Ovary (tissue), 9 donors: Measurements from ENCODE around the gene RAB11FIP2. TPM values are rescaled to one million over a fixed set of nuclear protein-coding genes. Genes with fewer than 3 reads are reported as not detected.
A peak's percentile ranks its signal among the peaks of the same experiment; 100 is the strongest.

Source experiments
- DNase-seq, 5 donors: peaks; one replicate each; pipeline ENCODE4 v3.0.0-alpha.2; 2019 to 2020
- H3K27ac ChIP-seq, 2 donors: fragments of 200-600 bp; one replicate each; pipeline versions ENCODE4 v1.5.1 to v1.8.0; 2019 to 2022
- H3K27me3 ChIP-seq: fragments of 200-600 bp; one replicate; pipeline ENCODE4 v1.8.0; 2022
- H3K36me3 ChIP-seq: fragments of 200-600 bp; sonication (generic); one replicate; pipeline ENCODE4 v1.5.1; 2019
- H3K4me1 ChIP-seq: one replicate; pipeline ENCODE4 v1.8.1; 2013; ENCODE audit warnings: mild to moderate bottlenecking, moderate library complexity; ENCODE audit not compliant: insufficient read depth
- H3K4me3 ChIP-seq: fragments of 200-600 bp; sonication (generic); one replicate; pipeline ENCODE4 v1.5.1; 2017
- H3K9me3 ChIP-seq, 2 donors: fragments of 200-600 bp in 1 of 2; sonication (generic) in 1 of 2; one replicate each; pipeline versions ENCODE4 v1.5.1 to v1.8.1; 2013 to 2019; ENCODE audit warnings: mild to moderate bottlenecking in 1 of 2, moderate library complexity in 1 of 2
- EP300 ChIP-seq: sonication (generic); formaldehyde crosslinking; IDR thresholded peaks from one replicate; pipeline ENCODE4 v1.6.1; 2017; ENCODE audit warnings: antibody characterized with exemption
- POLR2A ChIP-seq: fragments of 450-650 bp; IDR thresholded peaks from one replicate; pipeline ENCODE4 v1.6.1; 2017; ENCODE audit warnings: antibody characterized with exemption, mild to moderate bottlenecking, moderate library complexity
- WGBS, 3 donors: extraction: QIAGEN DNeasy Blood & Tissue Kit in 1 of 3; methylation state at CpG; one replicate each; pipeline versions ENCODE4 v1.1.5 to v1.1.7; 2013 to 2017; 5-methylcytosine and 5-hydroxymethylcytosine counted together
- intact Hi-C, 4 donors: fragments of 100-400 bp; cut with DNase I; formaldehyde crosslinking; loops; one replicate each; pipeline versions ENCODE4 v1.11.0 to v1.15.1; 2022 to 2023
- polyA plus RNA-seq, 2 donors: library from polyadenylated mRNA; stranded (reverse); fragments of 200-250 nt in 1 of 2; fragments of 350-450 nt in 1 of 2; fragmentation: Illumina TruSeq in 1 of 2; extraction: RNeasy Lipid Tissue Mini Kit (QIAGEN cat#74804) in 1 of 2; gene quantifications; one replicate each; pipeline ENCODE4 v1.2.3, GENCODE V29; 2013 to 2014
- total RNA-seq, 7 donors: library from RNA; depleted of rRNA in 2 of 7; stranded (reverse); fragments of >200 nt in 2 of 7; fragmentation: NEBNext Ultra II Directional in 3 of 7; extraction: Animal tissue kit (Norgen Biotek cat#: 25700) in 3 of 7; gene quantifications; one replicate each; pipeline versions ENCODE4 v1.1.0 to v1.2.4, GENCODE V29; 2016 to 2023
- TF ChIP-seq, protein P1 (sequence below), 3 donors: fragments of 450-650 bp in 2 of 3; fragments of 200-600 bp in 1 of 3; IDR thresholded peaks; one replicate each; pipeline versions ENCODE4 v1.5.1 to v1.8.0; 2016 to 2022; ENCODE audit warnings: antibody characterized with exemption in 3 of 3, mild to moderate bottlenecking in 1 of 3
- donor health status: DM: no; HTN: no; CAD: no; lungs with moderate emphysema.
- donor health status: DM: no; HTN: no; CAD: no.
- donor health status: Bipolar disorder and iron deficiency.
- donor health status: DM: yes; HTN: yes; CAD: no.
- donor health status: DM: no; HTN: no; CAD: no.
- donor health status: DM: yes; HTN: yes; CAD: no.

The RAB11FIP2 gene
- total and polyA plus RNA-seq, 9 donors: 6.9 to 47.8 (median 26.2) TPM

DNA sequence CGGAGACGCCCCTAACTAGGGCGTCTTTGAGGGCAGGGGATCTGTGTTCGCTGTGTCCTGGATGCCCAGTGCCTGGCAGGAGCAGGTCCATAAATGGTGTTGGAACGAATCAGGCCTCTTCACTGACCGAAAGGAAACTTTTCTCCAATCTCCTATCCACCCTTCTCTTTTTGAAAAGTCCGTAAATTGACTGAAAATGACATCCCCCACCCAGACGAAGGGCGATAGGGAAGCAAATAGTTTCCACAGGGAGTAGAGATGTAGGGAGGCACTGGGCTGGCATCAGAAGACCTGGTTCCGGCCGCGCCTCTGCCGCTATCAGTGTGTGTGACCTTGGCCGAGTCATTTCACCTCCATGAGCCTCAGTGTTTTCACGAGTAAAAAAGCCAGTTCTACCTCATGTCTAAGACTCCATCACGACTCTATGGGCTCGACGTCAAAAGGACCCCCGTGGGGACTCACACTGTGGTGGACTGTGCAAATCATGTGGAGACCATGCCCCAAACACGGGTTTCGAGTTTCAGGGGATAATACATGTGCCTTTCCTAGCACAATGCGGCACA, 497 bp upstream of the RAB11FIP2 start:
- WGBS, 3 donors: 18 to 32% (median 25%) methylated on average over 22 of the region's 22 CpGs
- no peaks in the 10 kb centered on the region for H3K27me3 ChIP-seq
- no peaks in the 10 kb centered on the region for H3K9me3 ChIP-seq
- intact Hi-C loops: loop anchor here in 3 of 4 donors (5.0 to 10.0 kb wide), 3 partner anchors 500 to 512 kb away; partner anchors contain the start of gene EMX2 (in 1 of the 3)
- peak overlapping the region; percentile 97 for H3K4me3 ChIP-seq
- TF ChIP-seq, protein P1, sequence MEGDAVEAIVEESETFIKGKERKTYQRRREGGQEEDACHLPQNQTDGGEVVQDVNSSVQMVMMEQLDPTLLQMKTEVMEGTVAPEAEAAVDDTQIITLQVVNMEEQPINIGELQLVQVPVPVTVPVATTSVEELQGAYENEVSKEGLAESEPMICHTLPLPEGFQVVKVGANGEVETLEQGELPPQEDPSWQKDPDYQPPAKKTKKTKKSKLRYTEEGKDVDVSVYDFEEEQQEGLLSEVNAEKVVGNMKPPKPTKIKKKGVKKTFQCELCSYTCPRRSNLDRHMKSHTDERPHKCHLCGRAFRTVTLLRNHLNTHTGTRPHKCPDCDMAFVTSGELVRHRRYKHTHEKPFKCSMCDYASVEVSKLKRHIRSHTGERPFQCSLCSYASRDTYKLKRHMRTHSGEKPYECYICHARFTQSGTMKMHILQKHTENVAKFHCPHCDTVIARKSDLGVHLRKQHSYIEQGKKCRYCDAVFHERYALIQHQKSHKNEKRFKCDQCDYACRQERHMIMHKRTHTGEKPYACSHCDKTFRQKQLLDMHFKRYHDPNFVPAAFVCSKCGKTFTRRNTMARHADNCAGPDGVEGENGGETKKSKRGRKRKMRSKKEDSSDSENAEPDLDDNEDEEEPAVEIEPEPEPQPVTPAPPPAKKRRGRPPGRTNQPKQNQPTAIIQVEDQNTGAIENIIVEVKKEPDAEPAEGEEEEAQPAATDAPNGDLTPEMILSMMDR (IDR thresholded peaks at IDR 0.05): no peak
- TF ChIP-seq POLR2A (no peak), EP300 (no peak)
- peak overlapping the region; percentile 60 to 88 for H3K27ac ChIP-seq
- H3K36me3 ChIP-seq: no peaks in the 10 kb centered on the region
- peaks cover 5% of the 10 kb centered on the region for H3K4me1 ChIP-seq
- DNase-seq: peak in 4 of 5 donors; percentile 8 to 47 (median 38)

DNA sequence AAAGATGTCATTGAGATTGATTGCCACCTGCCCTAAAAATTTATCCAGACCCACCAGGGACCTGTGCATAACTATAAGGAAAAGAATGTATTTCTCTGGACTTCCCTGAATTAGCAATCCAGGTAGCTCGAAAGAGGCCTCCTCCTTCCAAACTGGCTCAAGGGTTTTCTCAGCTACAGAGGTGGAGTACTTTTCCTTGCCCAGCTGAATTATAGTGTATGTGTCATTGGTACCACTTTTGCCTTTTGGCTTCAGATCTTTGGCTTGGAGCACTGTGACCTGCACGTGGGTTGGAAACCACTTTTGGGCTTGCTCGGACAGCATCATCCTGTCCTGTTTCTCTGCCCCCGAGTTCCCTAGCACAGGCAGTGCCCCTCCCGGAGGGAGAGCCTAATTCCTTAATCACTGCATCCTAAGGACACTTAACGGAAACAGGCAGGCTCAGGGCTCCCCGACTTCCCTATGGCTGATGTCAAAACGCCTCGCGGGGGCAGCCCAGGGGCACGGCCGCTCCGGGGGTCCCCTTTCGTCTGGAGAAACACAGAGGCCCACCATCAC, 825 bp downstream of the RAB11FIP2 start:
- TF ChIP-seq EP300 (no peak), POLR2A (no peak)
- TF ChIP-seq, protein P1 (IDR thresholded peaks at IDR 0.05): no peak
- Histone ChIP-seq H3K4me1 (peaks cover 5% of the 10 kb centered on the region), H3K9me3 (no peaks in the 10 kb centered on the region), H3K27me3 (no peaks in the 10 kb centered on the region), H3K27ac (peak overlapping the region; percentile 60 to 88), H3K36me3 (no peaks in the 10 kb centered on the region), H3K4me3 (peak overlapping the region; percentile 97)
- intact Hi-C loops: loop anchor here in 3 of 4 donors (5.0 to 10.0 kb wide), 3 partner anchors 499 to 511 kb away; partner anchors contain the start of gene EMX2 (in 1 of the 3)
- WGBS, 3 donors: 0 to 1% (median 1%) methylated on average over 14 of the region's 14 CpGs
- DNase-seq: peak in 2 of 5 donors; percentile 52 to 57

DNA sequence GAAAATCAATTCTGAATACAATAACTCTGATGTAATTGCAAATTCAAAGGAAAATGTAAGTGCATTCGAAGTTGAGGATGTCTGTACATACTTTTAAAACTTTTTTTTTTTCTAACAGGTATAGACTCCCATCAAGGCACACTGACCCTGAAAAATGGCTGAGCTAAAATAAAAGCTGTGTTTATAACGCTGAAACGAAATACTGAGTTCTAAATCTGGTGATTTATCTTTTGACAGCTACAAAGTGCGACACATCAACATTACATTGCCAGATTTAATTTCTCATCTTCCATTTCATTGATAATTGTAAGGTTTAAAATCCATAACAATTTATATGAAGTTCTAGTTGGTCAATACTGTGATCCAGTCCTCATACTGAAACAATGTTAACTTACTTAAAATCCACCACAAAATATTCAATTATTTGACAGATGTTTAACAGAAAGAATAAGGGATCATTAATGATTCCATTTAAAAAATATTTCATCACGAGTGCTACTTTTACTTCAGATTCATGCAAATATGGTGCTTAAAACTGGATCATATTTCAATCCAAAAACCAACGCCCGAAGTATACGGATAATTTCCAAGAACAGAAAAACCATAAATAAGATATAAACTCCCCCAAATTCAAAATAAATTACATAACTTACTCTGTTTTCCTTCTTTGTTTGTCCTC, 1.4 kb downstream of the RAB11FIP2 start:
- DNase-seq: no peak
- 26 to 28% (median 26%) methylated on average over 8 of the region's 8 CpGs for WGBS, 3 donors
- Histone ChIP-seq H3K27ac (peak overlapping the region in 1 of 2 donors; percentile 88), H3K4me3 (peak overlapping the region; percentile 97), H3K27me3 (no peaks in the 10 kb centered on the region), H3K4me1 (peaks cover 5% of the 10 kb centered on the region), H3K9me3 (no peaks in the 10 kb centered on the region), H3K36me3 (no peaks in the 10 kb centered on the region)
- TF ChIP-seq POLR2A (no peak), EP300 (no peak)
- TF ChIP-seq, protein P1 (IDR thresholded peaks at IDR 0.05): no peak
- intact Hi-C loops: loop anchor here in 3 of 4 donors (5.0 to 10.0 kb wide), 3 partner anchors 498 to 510 kb away; partner anchors contain the start of gene EMX2 (in 1 of the 3)

DNA sequence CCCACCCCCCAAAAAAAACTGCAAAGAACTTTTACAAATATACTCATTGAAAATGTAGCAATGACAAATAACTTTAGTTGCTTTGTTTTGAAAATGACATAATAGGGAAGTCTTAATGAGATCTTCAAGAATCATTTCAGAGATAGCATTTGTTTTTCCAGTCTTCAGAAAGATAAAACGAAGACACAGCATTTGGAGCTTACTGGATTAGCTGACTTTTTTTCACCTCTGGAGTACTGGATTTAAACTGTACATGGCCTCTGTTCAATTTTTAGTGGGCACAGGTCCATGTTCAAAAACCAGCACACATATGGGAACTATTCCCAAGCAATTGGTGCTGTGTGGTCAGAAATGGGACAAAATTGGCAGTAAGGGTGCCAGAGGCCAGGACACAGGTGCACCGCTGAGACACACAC, 3.9 kb downstream of the RAB11FIP2 start:
- H3K27ac ChIP-seq: no peak overlapping the region
- no peak for DNase-seq
- no peaks in the 10 kb centered on the region for H3K27me3 ChIP-seq
- intact Hi-C loops: loop anchor here in 1 of 4 donors (10.0 kb wide), 1 partner anchor 508 kb away; no protein-coding TSS in a partner anchor
- no peak overlapping the region for H3K4me3 ChIP-seq
- H3K36me3 ChIP-seq: no peaks in the 10 kb centered on the region
- TF ChIP-seq POLR2A: no peak
- TF ChIP-seq, protein P1 (IDR thresholded peaks at IDR 0.05): no peak
- TF ChIP-seq EP300: no peak
- 48 to 54% (median 54%) methylated on average over 2 of the region's 2 CpGs for WGBS, 3 donors
- no peaks in the 10 kb centered on the region for H3K9me3 ChIP-seq
- peaks cover 5% of the 10 kb centered on the region for H3K4me1 ChIP-seq
